Stomach (tissue), 4 donors: Measurements from ENCODE around the gene METAP2.

Experiments
- CTCF ChIP-seq, 7 experiments: fragments of 450-650 bp in 4 of 7; fragments of 200-600 bp in 3 of 7; sonication (generic) in 3 of 7; IDR thresholded peaks; one replicate each; pipeline ENCODE4 v1.5.1; 2016 to 2019; ENCODE audit warnings: antibody characterized with exemption in 7 of 7, control low read depth in 2 of 7, mild to moderate bottlenecking in 1 of 7
- POLR2A ChIP-seq, 4 donors: fragments of 450-650 bp; IDR thresholded peaks; one replicate each; pipeline ENCODE4 v1.6.1; 2016; ENCODE audit warnings: antibody characterized with exemption in 4 of 4, control low read depth in 2 of 4, mild to moderate bottlenecking in 1 of 4, moderate library complexity in 1 of 4

- TF ChIP-seq CTCF (IDR thresholded peaks at IDR 0.05) (no peak), POLR2A (IDR thresholded peaks at IDR 0.05) (no peak)
Measured at GRCh38 chr12:95459310-95459709, 14.6 kb upstream of the METAP2 start.
